Naive thymus-derived CD4-positive, alpha-beta T cell (primary cell): ENCODE measurements around the gene HS2ST1. TPM values are rescaled to one million over a fixed set of nuclear protein-coding genes. Genes with fewer than 3 reads are reported as not detected.

Experiments used
- ATAC-seq: fragments of 150-1000 bp; cut with Tn5 transposase; 2 replicates; pipeline ENCODE4 v1.10.0; 2021; ENCODE audit warnings: mild to moderate bottlenecking, moderate library complexity
- CTCF ChIA-PET: fragments of 350-600 bp; sonication (Branson Sonifier 250); formaldehyde crosslinking; loops from one replicate; lab custom pipeline; 2021; ENCODE audit warnings: antibody characterized with exemption; lab: Charles Lee
- POLR2A ChIA-PET: fragments of 350-600 bp; sonication (Branson Sonifier 250); formaldehyde crosslinking; loops from one replicate; lab custom pipeline; 2021; ENCODE audit warnings: antibody characterized with exemption, inconsistent platforms; lab: Charles Lee
- DNase-seq, 9 donors: peaks; one replicate each; pipeline versions ENCODE4 v3.0.0 to v3.0.0-alpha.2; 2020 to 2022; ENCODE audit warnings: mixed read lengths in 1 of 9
- H3K27ac ChIP-seq: one replicate; pipeline ENCODE4 v1.7.0; 2013; ENCODE audit warnings: mild to moderate bottlenecking, low read depth, low read length, moderate library complexity
- H3K27me3 ChIP-seq, 2 donors: one replicate each; pipeline ENCODE4 v1.7.0; 2013; ENCODE audit warnings: low read length in 2 of 2, mild to moderate bottlenecking in 2 of 2, moderate library complexity in 2 of 2; ENCODE audit not compliant: control insufficient read depth in 2 of 2, insufficient read depth in 2 of 2
- H3K36me3 ChIP-seq, 3 experiments: 1 replicate in 2 of 3; 2 replicates in 1 of 3; pipeline ENCODE4 v1.7.0; 2013; ENCODE audit warnings: low read length in 3 of 3, mild to moderate bottlenecking in 3 of 3, moderate library complexity in 1 of 3; ENCODE audit not compliant: insufficient read depth in 3 of 3, control insufficient read depth in 2 of 3
- H3K4me1 ChIP-seq, 2 donors: one replicate each; pipeline ENCODE4 v1.7.0; 2013; ENCODE audit warnings: low read length in 2 of 2, mild to moderate bottlenecking in 2 of 2, moderate library complexity in 1 of 2; ENCODE audit not compliant: control insufficient read depth in 2 of 2, insufficient read depth in 2 of 2
- H3K4me3 ChIP-seq: 2 replicates; pipeline ENCODE4 v1.7.0; 2013; ENCODE audit warnings: mild to moderate bottlenecking, low read length
- H3K9me3 ChIP-seq, 3 experiments: 1 replicate in 2 of 3; 2 replicates in 1 of 3; pipeline ENCODE4 v1.7.0; 2013; ENCODE audit warnings: low read length in 3 of 3; ENCODE audit not compliant: control insufficient read depth in 2 of 3
- H3K27ac Mint-ChIP-seq, 9 donors: one replicate each; pipeline ENCODE4 v1.8.0; 2020 to 2022; ENCODE audit warnings: mixed read lengths in 9 of 9, mild to moderate bottlenecking in 8 of 9, moderate library complexity in 5 of 9, inconsistent platforms in 2 of 9
- H3K27me3 Mint-ChIP-seq, 5 donors: one replicate each; pipeline ENCODE4 v1.8.0; 2021 to 2022; ENCODE audit warnings: mixed read lengths in 5 of 5, mild to moderate bottlenecking in 1 of 5
- H3K36me3 Mint-ChIP-seq, 5 donors: one replicate each; pipeline ENCODE4 v1.8.0; 2020 to 2022; ENCODE audit warnings: mixed read lengths in 5 of 5, mild to moderate bottlenecking in 3 of 5, inconsistent platforms in 1 of 5
- H3K4me1 Mint-ChIP-seq, 7 donors: one replicate each; pipeline ENCODE4 v1.8.0; 2020 to 2022; ENCODE audit warnings: mixed read lengths in 7 of 7, mild to moderate bottlenecking in 3 of 7, inconsistent platforms in 1 of 7
- H3K4me3 Mint-ChIP-seq, 10 donors: one replicate each; pipeline ENCODE4 v1.8.0; 2020 to 2022; ENCODE audit warnings: mild to moderate bottlenecking in 10 of 10, mixed read lengths in 10 of 10, moderate library complexity in 6 of 10, inconsistent platforms in 2 of 10
- H3K9me3 Mint-ChIP-seq, 11 donors: one replicate each; pipeline ENCODE4 v1.8.0; 2020 to 2022; ENCODE audit warnings: mixed read lengths in 11 of 11, mild to moderate bottlenecking in 4 of 11, inconsistent platforms in 1 of 11, moderate library complexity in 1 of 11
- intact Hi-C, 2 donors: fragments of 100-400 bp; cut with micrococcal nuclease; formaldehyde crosslinking; loops; one replicate each; pipeline ENCODE4 v1.15.1; 2023
- polyA plus RNA-seq, 2 donors: library from polyadenylated mRNA; unstranded; fragments of 300-500 nt; fragmentation: Illumina TruSeq; gene quantifications; one replicate each; pipeline ENCODE4 v1.2.3, GENCODE V29; 2021
- total RNA-seq, 6 experiments: library from RNA in 5 of 6; stranded (reverse) in 5 of 6; gene quantifications; 1 replicate in 5 of 6; 2 replicates in 1 of 6; pipeline ENCODE4 v1.2.3 and lab custom pipeline; 2021 to 2026

HS2ST1 gene
- total and polyA plus RNA-seq, 7 experiments from 2014 or later, result 7.1 to 18.3 (median 10.2) TPM

DNA sequence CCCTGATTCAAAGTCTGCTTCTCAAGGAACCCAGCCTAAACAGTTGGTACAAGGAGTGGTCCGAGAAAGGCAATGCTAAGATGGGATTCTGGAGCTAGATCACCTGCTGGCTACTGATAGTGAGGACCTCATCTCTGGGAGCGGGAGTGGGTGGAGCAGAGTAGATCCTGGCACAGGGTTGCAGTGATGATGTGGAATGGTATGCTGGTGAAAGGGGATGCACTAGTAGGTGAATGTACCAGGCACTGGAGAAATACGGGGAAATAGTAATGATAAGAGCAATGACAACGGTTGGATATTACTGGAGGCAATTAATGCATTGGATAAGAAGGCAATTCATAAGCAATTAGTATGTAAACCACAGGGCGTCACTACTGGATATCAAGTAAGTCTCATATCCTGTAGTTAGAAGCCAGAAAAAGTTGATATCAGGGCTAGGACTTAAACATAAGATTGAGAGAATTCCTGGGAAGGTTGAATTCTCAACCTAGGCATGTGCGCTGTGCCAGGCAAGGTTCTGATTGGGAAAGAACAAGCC is 245.0 kb downstream of the HS2ST1 start:
- no peaks in the 10 kb centered on the region for H3K36me3 Mint-ChIP-seq
- intact Hi-C loops, result no loop called here
- peaks cover under 1 to 26% (median 5%) of the 10 kb centered on the region in 5 donors for H3K27me3 Mint-ChIP-seq

More for the DNA sequence above, 245.0 kb downstream of the HS2ST1 start:
- no peak overlapping the region for H3K27ac ChIP-seq
- CTCF ChIA-PET, result no interaction called here
- H3K4me1 Mint-ChIP-seq, result no peaks in the 10 kb centered on the region
- ATAC-seq, result no peak
- no peaks in the 10 kb centered on the region for H3K36me3 ChIP-seq
- no peaks in the 10 kb centered on the region for H3K27me3 ChIP-seq
- no peak for DNase-seq
- no peaks in the 10 kb centered on the region for H3K4me1 ChIP-seq
- POLR2A ChIA-PET, result no interaction called here
- no peak overlapping the region for H3K4me3 Mint-ChIP-seq
- no peak overlapping the region for H3K27ac Mint-ChIP-seq
- no peaks in the 10 kb centered on the region for H3K9me3 ChIP-seq
- H3K9me3 Mint-ChIP-seq, result no peaks in the 10 kb centered on the region
- no peak overlapping the region for H3K4me3 ChIP-seq

Other genes starting within 250 kb of the HS2ST1 start
- gene SH3GLB1, start 210.1 kb upstream of the HS2ST1 start, total RNA-seq, result 10 to 100 TPM; 36.7 to 72.0 (median 49.8) TPM
- gene SH3GLB1, start 210.1 kb upstream of the HS2ST1 start, polyA plus RNA-seq, result 10 to 100 TPM; 22.9 to 24.3 TPM
- gene SELENOF, start 509 bp upstream of the HS2ST1 start, total RNA-seq, result 100 to 1,000 TPM; 109 to 196 (median 133) TPM
- 100 to 1,000 TPM; 233 to 361 TPM for gene SELENOF, start 509 bp upstream of the HS2ST1 start, polyA plus RNA-seq